ENCODE results near the gene RUFY4.

DNA sequence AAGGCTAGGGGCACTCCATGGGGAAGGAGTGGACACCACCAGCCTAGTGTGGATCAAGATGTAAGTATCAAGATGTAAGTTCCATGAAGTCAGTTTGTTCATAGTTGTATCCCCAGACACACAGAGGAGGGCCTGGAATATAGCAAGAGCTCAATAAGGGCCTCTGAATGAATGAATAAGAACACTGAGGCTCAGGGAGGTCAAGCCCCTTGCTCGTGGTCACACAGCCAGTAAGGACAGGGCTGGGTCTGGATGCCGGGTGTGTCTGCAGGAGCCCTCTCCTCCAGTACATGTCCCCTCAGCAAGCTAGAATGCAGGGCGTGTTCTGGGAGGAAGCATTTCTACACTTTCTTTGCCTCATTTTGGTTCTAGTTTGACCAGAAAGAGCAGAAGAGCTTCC, 2.9 kb downstream of the RUFY4 start:
- no peak for TF ChIP-seq CTCF (IDR thresholded peaks at IDR 0.05)
- no peak for TF ChIP-seq POLR2AphosphoS5 (IDR thresholded peaks at IDR 0.05; ENCODE audit: low read depth, low read length)
- TF ChIP-seq SIN3A (IDR thresholded peaks at IDR 0.05; ENCODE audit: borderline replicate concordance, insufficient read depth, low read depth, low read length): no peak

All from Panc1 (cell line).